Pancreas (tissue), 10 donors: Measurements from ENCODE around the gene C3orf18. TPM values are rescaled to one million over a fixed set of nuclear protein-coding genes. Genes with fewer than 3 reads are reported as not detected.

ENCODE experiments used
- ATAC-seq, 4 donors: fragments of 200-7000 bp; cut with Tn5 transposase; one replicate each; pipeline versions ENCODE4 v1.8.0 to v1.9.1; 2020; ENCODE audit warnings: mild to moderate bottlenecking in 4 of 4, moderate library complexity in 4 of 4
- DNase-seq, 6 donors: peaks; one replicate each; pipeline ENCODE4 v3.0.0-alpha.2; 2020
- FAIRE-seq: peaks from 2 replicates; lab custom pipeline; 2012; peaks lifted over from hg19 to GRCh38; lab: Jason Lieb, UNC
- H3K27ac ChIP-seq, 4 donors: fragments of 200-600 bp; sonication (generic); 1 replicate in 3 of 4; 2 replicates in 1 of 4; pipeline versions ENCODE4 v1.5.0 to v1.8.0; 2020
- H3K27me3 ChIP-seq, 4 donors: fragments of 200-600 bp; one replicate each; pipeline ENCODE4 v1.8.0; 2021
- H3K36me3 ChIP-seq, 3 donors: fragments of 200-600 bp; sonication (generic) in 1 of 3; one replicate each; pipeline versions ENCODE4 v1.5.0 to v1.8.0; 2020 to 2021
- H3K4me1 ChIP-seq, 3 donors: fragments of 200-600 bp; one replicate each; pipeline ENCODE4 v1.8.0; 2021
- H3K4me3 ChIP-seq, 4 donors: fragments of 200-600 bp; sonication (generic) in 2 of 4; one replicate each; pipeline versions ENCODE4 v1.5.0 to v1.8.0; 2020 to 2021
- H3K9me3 ChIP-seq, 4 donors: fragments of 200-600 bp; one replicate each; pipeline ENCODE4 v1.8.0; 2021
- CTCF ChIP-seq, 4 donors: fragments of 200-600 bp; sonication (generic) in 3 of 4; IDR thresholded peaks; one replicate each; pipeline versions ENCODE4 v1.5.0 to v1.8.0; 2021; ENCODE audit warnings: antibody characterized with exemption in 4 of 4
- WGBS, 2 donors: extraction: QIAGEN DNeasy Blood & Tissue Kit; methylation state at CpG; one replicate each; pipeline ENCODE4 v1.1.7; 2013; 5-methylcytosine and 5-hydroxymethylcytosine counted together
- intact Hi-C, 3 donors: fragments of 100-400 bp; cut with DNase I; formaldehyde crosslinking; loops; one replicate each; pipeline versions ENCODE4 v1.11.1 to v1.14.2; 2022
- polyA plus RNA-seq, 2 donors: library from polyadenylated mRNA; stranded (reverse); fragments of 200-250 nt; gene quantifications; one replicate each; pipeline ENCODE4 v1.2.3, GENCODE V29; 2013
- total RNA-seq, 6 donors: library from RNA; stranded (reverse); fragmentation: NEBNext Ultra II Directional in 4 of 6; extraction: Animal tissue kit (Norgen Biotek cat#: 25700) in 4 of 6; gene quantifications; one replicate each; pipeline versions ENCODE4 v1.2.1 to v1.2.4, GENCODE V29; 2021 to 2023
- donor health status: healthy with polysubstance abuse.
- donor health status: DM: no; HTN: no; CAD: no; lungs with moderate emphysema.
- donor health status: DM: no; HTN: no; CAD: no.
- donor health status: control.
- donor health status: control.
- donor health status: Bipolar disorder and iron deficiency.
- donor health status: DM: yes; HTN: yes; CAD: no.
- donor health status: DM: no; HTN: no; CAD: no.
- donor health status: DM: no; HTN: no; CAD: no.
- donor health status: DM: yes; HTN: yes; CAD: no.

The C3orf18 gene
- total and polyA plus RNA-seq, 8 donors = 3.2 to 8.9 (median 5.0) TPM

GRCh38 chr3:50525191-50525910, 42.2 kb downstream of the C3orf18 start:
- DNase-seq (no peak), ATAC-seq (no peak), FAIRE-seq (no peak)
- H3K9me3 ChIP-seq = no peaks in the 10 kb centered on the region
- H3K27ac ChIP-seq = no peak overlapping the region
- no peaks in the 10 kb centered on the region for H3K36me3 ChIP-seq
- TF ChIP-seq CTCF (IDR thresholded peaks at IDR 0.05) = no peak
- 67 to 68% methylated on average over 7 to 9 of the region's 9 CpGs for WGBS, 2 donors
- intact Hi-C loops = no loop called here
- H3K4me3 ChIP-seq = no peak overlapping the region
- H3K27me3 ChIP-seq = no peaks in the 10 kb centered on the region
- no peaks in the 10 kb centered on the region for H3K4me1 ChIP-seq

DNA sequence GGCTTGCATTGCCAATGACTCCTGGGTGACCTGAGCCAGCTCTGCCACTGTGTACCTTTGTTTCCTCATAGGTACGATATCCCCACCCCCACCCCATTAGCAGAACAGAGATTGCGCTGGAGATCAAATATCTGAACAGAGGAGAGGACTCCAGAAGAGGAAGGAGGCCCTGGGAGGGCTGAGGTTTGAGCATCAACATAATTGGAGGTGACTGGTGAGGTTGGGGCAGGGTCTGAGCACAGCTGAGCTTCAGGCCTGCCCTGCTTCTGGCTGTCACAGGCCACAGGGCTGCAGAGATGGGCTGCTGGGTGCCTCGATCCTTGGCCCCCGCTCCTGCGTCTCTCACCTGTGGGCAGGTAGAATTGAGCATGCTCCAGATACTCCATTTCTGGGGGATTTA, 42.8 kb downstream of the C3orf18 start:
- FAIRE-seq = no peak
- no peak overlapping the region for H3K4me3 ChIP-seq
- no peaks in the 10 kb centered on the region for H3K36me3 ChIP-seq
- no peaks in the 10 kb centered on the region for H3K4me1 ChIP-seq
- no peak for ATAC-seq
- TF ChIP-seq CTCF (IDR thresholded peaks at IDR 0.05) = no peak
- DNase-seq = no peak
- no peaks in the 10 kb centered on the region for H3K9me3 ChIP-seq
- no peaks in the 10 kb centered on the region for H3K27me3 ChIP-seq
- intact Hi-C loops = no loop called here
- 80 to 87% methylated on average over 5 of the region's 5 CpGs for WGBS, 2 donors
- no peak overlapping the region for H3K27ac ChIP-seq

GRCh38 chr3:50523279-50523811, 44.2 kb downstream of the C3orf18 start:
- no peak for TF ChIP-seq CTCF (IDR thresholded peaks at IDR 0.05)
- no peak overlapping the region for H3K4me3 ChIP-seq
- ATAC-seq (peak in 3 of 4 donors; percentile 14 to 58 (median 26)), DNase-seq (no peak), FAIRE-seq (no peak)
- H3K27ac ChIP-seq = peak overlapping the region in 1 of 4 donors; percentile 22
- H3K4me1 ChIP-seq = no peaks in the 10 kb centered on the region
- intact Hi-C loops = no loop called here
- no peaks in the 10 kb centered on the region for H3K36me3 ChIP-seq
- H3K27me3 ChIP-seq = no peaks in the 10 kb centered on the region
- 45 to 61% methylated on average over 9 of the region's 9 CpGs for WGBS, 2 donors
- H3K9me3 ChIP-seq = no peaks in the 10 kb centered on the region

DNA sequence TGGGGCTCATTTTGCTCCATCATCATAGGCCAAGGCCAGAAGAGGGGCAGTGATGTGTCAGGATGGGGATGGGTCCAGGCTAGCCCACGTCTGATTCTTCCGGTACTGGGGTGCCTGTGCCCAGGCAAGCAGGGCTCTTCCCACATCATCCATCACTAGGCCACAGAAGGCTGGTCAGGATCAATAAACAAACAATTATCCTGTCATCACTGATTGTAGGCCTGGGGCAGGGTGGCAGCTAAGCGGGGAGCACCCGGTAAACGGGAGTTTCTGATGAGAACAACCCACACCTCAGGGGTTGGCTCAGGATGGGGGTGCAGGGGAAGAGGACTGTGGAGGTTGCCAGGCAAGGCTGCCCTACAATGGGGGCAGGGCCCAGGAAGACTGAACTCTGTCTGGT, 46.0 kb downstream of the C3orf18 start:
- H3K36me3 ChIP-seq = no peaks in the 10 kb centered on the region
- no peaks in the 10 kb centered on the region for H3K27me3 ChIP-seq
- no peak for DNase-seq
- no peak for FAIRE-seq
- H3K9me3 ChIP-seq = no peaks in the 10 kb centered on the region
- WGBS, 2 donors = 52 to 56% methylated on average over 5 of the region's 5 CpGs
- intact Hi-C loops = no loop called here
- H3K27ac ChIP-seq = no peak overlapping the region
- TF ChIP-seq CTCF (IDR thresholded peaks at IDR 0.05) = no peak
- H3K4me3 ChIP-seq = no peak overlapping the region
- no peaks in the 10 kb centered on the region for H3K4me1 ChIP-seq
- no peak for ATAC-seq

- TF ChIP-seq CTCF (IDR thresholded peaks at IDR 0.05) = no peak
- 61 to 66% methylated on average over 3 of the region's 3 CpGs for WGBS, 2 donors
- FAIRE-seq = no peak
These were observed 46.7 kb downstream of the C3orf18 start for GRCh38 chr3:50520849-50521248.

More at GRCh38 chr3:50520849-50521248, 46.7 kb downstream of the C3orf18 start:
- H3K36me3 ChIP-seq = no peaks in the 10 kb centered on the region
- H3K27me3 ChIP-seq = no peaks in the 10 kb centered on the region
- no peaks in the 10 kb centered on the region for H3K4me1 ChIP-seq
- no peak overlapping the region for H3K27ac ChIP-seq
- no peak for ATAC-seq
- no peak overlapping the region for H3K4me3 ChIP-seq
- intact Hi-C loops = no loop called here
- no peak for DNase-seq
- H3K9me3 ChIP-seq = no peaks in the 10 kb centered on the region
